ENCODE results near the gene CARMIL1.

The CARMIL1 gene

DNA sequence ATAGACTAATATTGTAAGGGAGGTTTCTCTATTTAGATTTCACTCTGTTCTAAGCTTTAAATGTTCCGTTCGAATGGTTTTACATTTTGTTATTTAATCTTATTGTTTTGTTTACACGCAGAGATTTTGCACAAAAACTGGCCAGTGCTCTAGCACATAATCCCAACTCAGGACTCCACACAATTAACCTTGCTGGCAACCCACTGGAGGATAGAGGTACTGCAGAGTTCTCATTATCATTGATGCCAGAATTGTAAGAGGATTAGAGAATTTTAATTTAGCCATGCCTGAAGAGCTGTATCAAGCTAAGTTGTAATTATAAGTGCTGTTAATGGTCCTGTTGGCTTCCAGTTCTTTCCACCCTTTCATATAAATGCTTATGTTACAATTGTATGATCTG lies 193.1 kb downstream of the CARMIL1 start:
- no peak for DNase-seq (ENCODE audit: low read depth in 2 of 2)

DNA sequence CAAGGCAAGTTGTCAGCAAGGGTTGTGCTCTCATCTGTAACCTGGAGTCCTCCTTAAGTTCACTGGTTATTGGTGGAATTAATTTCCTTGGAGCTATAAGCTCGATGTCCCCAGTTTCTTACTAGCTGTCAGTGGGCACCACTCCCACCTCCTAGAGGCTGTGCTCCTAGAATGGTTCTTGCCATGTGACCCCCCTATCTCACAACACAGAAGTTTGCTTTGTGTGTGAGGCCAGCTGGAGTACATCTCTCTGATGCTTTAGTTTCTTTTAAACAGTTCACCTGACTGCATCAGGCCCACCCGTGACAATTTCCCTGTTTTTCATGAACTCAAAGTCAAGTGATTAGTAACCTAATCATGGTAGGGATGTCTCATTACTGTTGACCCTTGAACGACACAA lies 193.7 kb downstream of the CARMIL1 start:
- no peak for DNase-seq (ENCODE audit: low read depth in 2 of 2)

DNA sequence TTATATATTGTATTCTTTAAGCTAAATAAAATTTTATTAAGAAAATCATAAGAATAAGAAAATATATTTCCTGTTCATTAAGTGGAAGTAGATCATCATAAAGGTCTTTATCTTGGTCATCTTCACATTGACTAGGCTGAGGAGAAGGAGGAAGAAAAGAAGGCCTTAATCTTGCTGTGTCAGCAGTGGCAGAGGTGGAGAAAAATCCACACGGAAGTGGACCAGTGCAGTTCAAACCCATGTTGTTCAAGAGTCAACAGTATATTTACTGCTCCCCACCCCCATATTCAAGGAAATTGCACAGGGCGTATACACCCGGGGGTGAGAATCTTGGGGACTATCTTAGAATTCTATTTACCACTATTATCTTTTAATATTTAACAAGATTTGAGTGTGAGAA lies 194.3 kb downstream of the CARMIL1 start:
- no peak for DNase-seq (ENCODE audit: low read depth in 2 of 2)

DNA sequence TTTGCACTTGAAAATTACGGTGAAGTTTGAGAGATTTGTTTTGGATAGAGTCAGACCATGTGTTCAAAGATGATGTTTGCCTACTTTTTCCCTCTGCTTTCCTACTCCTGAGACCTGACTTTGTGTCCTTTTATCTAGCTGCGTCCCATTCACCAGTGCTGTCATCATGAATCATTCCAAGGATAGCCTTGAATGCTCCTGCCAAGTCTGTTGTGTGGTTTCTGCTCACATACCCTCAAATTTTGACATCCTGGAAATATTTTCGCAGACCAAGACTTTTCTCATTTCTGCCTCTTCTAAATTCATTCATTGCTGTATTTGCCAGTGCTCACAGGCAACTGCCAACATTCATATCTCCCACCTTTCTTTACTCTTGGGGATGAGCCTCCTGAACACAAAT lies 197.0 kb downstream of the CARMIL1 start:
- DNase-seq (ENCODE audit: low read depth in 2 of 2) = no peak

DNA sequence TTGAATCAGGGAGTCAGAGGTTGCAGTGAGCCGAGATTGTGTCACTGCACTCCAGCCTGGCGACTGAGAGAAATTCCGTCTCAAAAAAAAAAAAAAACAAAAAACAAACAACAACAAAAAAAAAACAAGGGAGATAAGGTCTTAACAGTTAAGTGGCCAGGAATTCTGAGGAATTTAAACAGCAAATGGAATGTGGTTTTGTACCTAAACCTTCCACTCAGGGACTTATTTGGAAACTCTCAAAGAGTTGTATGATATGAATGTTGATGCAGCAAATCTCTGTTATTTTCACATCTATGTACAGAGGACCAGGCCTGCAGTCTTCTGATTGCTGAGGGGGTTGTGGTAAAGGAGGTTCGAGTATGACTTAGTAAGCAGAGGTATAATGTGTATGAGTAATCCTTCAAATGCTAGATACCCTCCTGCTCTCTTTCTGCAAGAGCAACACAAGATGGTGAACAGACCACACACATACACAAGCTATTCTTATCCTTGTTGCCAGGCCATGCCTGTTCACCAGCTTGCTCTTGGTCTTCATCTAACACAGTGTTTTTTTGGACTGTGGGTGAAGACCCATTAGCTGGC lies 197.9 kb downstream of the CARMIL1 start:
- no peak for DNase-seq (ENCODE audit: low read depth in 2 of 2)

DNA sequence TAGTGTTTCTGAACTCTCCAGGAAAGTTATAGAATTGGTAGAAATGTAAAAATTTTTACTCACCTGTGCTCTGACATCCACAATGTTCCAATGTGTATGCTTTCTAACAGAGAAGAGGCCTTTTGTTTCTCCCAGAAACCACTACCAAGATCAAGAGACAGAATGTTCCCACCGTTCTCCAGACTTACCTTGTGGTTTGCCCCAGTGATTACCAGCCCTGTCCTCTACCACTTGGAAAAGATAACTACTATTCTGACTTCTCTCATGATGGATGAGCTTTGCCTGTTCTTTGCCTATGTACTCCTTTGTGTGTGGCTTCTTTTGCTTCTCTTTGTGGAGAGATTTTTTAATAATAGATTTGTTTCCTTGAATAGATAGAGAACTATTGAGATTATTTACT lies 199.8 kb downstream of the CARMIL1 start:
- DNase-seq (ENCODE audit: low read depth in 2 of 2) = no peak

DNA sequence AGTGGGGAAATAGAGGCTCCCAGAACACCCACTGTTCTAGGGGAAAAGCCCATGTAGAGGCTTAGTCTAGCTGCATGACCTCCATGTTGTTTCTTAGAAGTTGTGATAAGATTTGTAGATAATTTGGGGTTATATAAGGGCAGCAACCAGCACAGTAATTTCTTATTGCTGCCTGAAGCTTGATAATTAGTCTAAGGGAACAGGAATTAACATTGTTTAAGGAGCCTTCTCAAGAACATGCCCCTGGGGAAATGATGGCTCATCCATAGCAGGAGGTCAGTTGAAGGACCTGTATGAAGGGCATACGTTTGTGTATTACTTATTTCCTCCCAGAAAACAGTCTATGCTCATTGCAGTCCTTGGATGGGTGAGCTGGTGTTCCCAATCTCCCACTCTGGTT lies 202.1 kb downstream of the CARMIL1 start:
- no peak for DNase-seq (ENCODE audit: low read depth in 2 of 2)

DNA sequence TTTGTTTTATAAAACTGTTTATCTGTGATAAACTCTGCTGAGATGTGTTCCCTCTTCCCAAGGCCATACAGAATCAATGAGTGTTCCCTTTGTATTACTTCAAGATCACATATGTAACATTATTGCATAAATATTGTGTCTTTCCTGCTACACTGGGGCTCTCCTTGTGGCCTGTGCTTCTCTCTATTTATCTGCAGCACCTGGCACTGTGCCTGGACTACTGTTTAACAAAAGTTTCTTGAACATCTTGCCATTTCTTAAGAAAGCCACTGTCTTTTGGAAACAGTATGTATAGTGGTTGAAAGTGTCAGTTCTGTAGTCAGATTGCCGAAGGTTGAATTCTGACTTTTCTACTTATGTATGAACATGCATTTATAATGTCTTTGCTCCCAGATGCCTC lies 203.8 kb downstream of the CARMIL1 start:
- no peak for DNase-seq (ENCODE audit: low read depth in 2 of 2)

DNA sequence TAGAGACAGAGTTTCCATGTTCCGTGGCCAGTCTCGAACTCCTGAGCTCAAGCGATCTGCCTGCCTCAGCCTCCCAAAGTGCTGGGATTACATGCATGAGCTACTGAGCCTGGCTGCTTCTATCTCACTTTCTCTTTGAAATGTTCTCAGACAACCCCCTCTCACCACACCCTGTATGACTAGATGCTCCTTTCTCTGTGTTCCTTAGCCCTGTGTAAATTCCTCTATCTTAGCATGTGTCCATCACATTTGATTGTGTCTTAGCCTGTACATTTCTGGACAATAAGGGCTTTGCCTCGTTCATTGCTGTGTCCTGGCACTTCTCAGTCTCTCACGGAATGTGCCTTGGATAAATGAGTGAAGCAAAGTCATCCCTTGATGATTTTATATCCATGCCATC lies 204.8 kb downstream of the CARMIL1 start:
- DNase-seq (ENCODE audit: low read depth in 2 of 2) = no peak

DNA sequence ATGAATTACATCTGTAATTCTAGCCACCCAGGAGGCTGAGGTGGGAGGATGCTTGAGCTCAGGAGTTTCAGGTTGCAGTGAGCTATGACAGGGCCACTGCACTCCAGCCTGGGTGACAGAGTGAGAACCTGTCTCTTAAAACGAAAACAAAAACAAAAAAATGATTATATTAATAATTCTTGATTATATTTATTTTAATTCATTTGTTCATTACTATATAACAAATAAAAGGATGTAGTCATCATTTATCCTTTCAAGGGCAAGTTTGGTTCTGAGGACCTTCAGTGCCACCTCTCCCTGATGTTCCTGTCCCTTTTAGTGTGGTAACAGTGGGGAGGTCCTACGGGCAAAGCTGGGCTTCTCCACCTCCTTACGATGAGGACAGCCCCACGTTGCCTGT lies 205.7 kb downstream of the CARMIL1 start:
- DNase-seq (ENCODE audit: low read depth in 2 of 2) = no peak

DNA sequence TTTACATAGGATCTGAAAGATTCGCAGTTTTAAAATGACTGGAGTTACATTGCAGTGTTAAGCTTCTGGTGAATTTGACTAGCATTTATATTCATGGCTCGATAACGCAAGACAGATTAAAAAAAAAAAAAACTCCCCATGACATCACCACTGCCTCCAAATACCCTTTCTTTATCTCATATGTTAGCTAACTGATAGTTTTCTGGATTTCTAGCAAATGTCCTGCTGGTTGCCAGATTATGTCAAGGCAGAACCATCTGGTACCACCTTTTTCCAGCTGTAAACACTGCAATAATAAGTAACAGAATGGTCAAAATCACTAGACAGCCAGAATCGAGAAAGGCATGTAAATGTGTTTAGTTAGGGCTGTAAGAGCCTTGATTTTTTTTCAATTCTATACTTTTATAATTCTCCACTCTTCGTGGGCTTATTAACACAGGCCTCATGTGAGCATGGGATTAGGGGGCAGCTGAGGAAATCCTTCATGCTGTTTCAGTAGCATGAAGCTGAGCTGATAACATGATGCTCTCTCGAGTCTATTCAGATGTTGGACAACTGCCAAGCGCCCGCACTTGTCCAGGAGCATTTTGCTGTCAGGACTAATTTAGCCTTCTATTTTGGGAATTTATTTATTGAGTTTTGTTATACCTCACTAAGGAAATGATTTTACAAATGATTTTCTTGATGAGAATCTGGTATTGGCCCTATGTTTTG lies 206.8 kb downstream of the CARMIL1 start:
- DNase-seq (ENCODE audit: low read depth in 2 of 2) = no peak

DNA sequence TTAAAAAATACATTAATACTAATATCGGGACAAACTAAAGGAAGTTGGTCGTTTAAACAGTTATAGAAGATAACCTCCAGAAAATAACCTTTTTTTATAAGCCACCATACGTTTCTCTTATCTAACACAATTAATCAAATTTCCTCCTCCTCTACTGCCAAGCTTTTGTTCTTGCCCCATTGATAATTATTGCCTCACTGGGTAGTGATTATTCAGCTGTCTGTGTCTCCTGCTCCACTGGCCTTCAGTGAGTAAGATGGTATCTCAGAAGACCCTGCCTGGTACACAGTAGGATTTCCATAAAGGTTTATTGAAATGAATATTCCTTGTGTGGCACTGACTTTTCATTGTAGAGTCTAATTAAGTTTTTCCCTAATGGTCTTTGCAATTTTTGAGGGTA lies 207.4 kb downstream of the CARMIL1 start:
- no peak for DNase-seq (ENCODE audit: low read depth in 2 of 2)

DNA sequence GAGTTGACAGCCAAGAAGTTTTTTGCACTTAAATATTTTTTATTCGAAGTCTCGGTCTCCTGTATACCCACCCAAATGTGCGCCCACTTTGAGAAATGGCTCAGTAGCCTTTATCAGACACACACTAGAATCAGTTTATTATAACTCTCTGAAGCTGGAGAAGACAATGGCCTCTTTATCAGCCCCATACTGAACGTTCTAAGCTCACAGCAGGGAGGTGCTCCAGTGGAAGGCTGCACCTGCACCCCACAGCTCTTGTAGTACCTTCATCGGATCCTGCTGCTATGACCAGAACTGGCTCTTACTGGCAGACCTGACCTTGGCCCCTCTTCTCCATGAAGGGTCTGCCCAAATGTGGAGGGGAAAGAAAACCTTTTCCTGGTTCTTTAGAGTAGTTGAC lies 207.8 kb downstream of the CARMIL1 start:
- no peak for DNase-seq (ENCODE audit: low read depth in 2 of 2)

DNA sequence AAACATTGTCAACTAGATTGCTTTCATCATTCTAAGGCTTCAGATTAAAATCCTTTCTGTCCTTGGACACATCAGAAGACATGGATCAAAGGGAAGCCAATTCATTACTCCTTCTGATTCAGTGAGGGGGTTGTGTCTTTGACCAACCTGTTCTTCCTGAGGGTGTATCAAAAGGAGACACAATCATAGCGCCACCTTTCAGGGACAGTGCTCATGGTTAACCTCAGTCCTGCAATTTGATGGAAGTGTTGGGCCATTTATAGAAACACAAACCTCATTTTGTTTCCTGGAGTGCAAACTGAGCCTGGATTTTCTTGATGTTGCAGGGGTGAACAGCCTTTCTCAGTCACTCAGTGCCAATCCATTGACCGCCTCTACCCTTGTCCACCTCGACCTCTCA lies 209.0 kb downstream of the CARMIL1 start:
- DNase-seq (ENCODE audit: low read depth in 2 of 2) = no peak

DNA sequence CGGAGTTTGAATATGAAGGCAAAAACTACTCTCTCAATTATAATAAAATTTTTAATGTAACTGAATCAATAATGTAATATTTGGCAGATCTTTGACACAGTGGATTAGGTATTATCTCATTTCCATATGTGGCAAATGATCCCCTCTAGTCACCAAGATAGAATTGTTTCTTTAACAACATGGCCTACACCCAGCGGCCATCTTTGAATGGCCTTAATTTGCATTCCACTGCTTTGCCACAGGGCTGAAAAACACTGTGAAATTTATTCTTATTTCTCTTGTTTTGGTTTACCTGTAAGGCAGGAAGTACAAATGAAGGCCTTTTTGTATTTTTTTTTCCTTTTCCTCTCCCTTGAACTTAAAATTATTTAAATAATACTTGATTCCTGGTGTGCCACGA lies 210.2 kb downstream of the CARMIL1 start:
- DNase-seq (ENCODE audit: low read depth in 2 of 2) = no peak

DNA sequence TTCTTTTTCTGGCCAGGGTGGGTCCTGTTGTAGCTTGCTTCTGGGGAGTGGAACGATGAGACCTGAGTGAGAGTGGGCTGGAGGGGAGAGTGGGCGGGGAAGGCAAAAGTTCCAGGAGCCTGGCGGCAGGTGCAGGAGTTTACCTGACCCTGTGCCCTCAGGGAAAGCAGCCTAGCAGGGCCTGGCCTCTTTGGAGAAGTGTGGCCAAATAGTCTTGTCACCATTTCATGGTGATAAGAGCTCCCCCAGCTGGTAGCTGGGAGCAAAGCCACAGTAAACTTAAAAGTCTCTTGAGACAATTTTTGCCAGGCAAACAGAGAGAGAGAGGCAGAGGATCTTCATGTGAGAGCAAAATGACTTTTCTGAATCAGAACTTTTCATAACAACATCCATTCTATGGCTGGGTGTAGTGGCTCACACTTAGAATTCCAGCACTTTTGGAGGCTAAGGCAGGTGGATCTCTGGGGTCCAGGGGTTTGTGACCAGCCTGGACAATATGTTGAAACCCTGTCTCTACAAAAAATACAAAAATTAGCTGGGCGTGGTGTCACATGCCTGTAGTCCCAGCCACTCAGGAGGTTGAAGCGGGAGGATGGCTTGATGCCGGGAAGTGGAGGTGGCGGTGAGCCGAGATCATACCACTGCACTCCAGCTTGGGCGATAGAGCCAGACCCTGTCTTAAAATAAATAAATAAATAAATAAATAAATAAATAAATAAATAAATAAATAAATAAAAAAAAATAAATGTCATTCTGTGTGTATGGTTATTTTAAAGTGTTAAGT lies 211.0 kb downstream of the CARMIL1 start:
- DNase-seq (ENCODE audit: low read depth in 2 of 2) = peak; percentile 32 to 38

DNA sequence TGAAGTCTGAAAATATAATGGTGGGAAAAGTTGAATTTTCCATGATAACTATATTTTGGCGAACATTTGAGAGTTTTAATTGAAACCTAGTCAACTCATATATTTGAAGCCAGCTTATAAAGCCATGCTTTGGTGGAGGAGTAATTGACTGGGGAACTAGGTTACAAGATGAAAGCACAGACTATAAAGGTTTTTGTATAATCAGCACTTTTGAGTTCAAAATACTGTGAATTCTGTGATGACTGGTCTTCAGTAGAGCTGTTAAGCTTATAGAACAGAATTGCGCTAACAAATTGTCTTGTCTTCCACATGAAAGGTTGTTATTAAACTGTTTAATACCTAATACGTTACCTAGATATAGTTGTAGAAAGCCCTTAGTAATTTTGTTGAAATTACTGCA lies 213.8 kb downstream of the CARMIL1 start:
- no peak for DNase-seq (ENCODE audit: low read depth in 2 of 2)

DNA sequence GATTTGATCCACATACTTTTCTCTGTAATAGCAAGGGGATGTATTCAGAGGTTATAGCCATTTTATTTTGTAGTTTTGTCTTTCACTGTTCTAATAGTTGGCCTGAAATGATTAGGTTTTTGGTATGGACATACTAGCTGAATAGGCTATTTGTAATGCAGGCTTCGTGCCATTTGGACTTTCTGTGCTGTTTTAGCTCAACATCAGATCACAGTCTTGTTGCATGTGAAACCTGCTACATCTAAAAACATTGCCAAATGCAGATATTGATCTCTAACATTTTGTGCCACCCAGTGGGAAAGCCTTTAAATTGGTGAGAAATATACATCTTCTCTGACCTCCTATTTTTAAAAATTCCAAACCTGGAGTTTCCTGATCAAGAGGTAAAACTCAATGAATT lies 215.3 kb downstream of the CARMIL1 start:
- no peak for DNase-seq (ENCODE audit: low read depth in 2 of 2)

DNA sequence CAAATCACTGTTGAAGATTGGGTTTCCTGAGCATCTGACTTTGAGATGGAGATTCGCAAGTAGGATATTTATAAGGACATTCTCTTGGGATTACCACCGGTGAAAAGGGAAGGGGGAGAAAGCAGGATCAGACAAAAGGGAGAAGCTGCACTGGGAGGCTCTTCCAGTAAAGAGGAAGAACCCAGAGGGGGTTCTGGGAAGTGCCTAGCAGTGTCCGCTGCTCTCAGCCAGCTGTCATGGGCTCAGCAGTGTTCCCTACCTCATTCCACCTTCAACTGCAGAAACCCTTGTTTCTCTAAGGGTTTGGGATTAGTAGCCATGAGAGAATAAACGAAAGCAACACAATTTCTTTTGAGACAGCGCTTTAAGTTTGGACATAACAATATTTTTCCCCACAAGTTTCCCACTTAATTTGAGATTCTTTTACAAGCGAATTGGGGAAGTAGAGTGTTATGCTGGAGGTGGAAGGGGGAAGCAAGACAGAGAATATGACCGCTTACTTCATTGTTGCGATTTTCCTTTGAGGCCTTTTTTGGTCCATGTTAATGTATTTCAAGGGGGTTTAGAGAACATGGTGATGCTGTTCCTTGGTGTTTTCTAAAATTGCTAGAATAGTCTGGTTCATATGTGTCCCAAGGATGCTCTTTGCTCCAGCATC lies 218.3 kb downstream of the CARMIL1 start:
- DNase-seq (ENCODE audit: low read depth in 2 of 2) = no peak

DNA sequence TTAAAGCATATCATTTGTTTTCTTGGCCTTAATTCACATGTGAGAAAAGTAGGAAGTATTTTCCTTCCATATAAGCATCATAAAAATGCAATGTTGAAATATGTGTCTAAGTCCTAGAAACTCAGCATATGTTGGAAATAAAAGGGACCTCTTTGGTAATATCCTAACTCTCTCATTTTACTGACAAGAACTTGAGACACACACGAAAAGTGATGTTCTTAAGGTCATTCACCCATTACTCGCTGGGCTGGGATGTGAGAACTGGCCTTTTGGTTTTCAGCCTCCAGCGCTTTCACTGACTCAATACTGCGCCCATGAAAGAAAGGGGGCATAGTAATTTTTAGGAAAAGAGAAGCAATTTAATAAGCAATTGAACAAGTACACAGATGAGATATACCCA lies 219.3 kb downstream of the CARMIL1 start:
- DNase-seq (ENCODE audit: low read depth in 2 of 2) = no peak

DNA sequence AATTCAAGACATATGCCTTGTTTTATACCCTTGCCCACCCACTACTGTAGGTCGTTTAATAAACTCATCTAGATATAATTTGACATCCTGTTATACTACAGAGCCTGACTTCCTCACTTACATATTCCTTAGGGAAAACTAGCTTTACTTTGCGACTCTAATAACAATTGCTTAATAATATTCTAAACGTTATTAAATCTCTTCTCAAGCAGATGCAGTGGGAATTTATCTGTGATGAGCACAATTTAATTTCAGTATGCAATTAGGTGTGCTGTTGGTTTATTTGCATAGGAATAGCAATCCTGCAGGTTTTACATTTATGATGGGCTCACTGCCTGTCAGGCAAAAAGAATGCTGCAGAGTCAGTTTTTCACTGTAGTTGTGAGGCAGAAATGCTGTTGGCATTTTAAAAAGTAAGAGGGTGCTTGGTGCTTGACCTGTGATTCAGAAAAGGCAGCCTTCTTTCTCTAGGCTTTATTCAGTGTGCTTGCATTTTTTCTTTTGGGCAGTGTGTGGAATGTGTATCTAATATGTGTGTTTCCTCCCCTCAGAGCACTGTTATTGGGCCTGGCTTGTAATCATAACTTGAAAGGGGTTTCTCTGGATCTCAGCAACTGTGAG lies 220.6 kb downstream of the CARMIL1 start:
- DNase-seq (ENCODE audit: low read depth in 2 of 2) = no peak

DNA sequence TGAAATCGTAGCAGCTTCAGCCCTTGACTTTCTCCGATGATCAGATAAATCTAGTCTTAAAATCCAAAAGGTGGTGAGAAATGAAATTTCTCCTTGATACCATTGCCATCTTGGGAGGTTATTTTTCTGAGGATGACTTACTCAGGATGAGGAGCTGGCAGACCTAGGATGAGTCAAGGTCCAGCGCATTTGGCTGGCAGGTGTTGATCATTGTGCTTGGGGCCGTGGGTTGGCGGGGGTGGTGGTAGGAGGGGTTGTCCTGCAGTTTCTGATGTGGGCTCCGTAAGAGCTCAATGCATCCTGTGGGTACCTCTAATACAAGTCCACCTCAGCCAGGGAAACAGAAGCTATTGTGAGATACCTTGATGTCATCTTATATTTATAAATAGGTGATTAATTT lies 224.5 kb downstream of the CARMIL1 start:
- no peak for DNase-seq (ENCODE audit: low read depth in 2 of 2)
